GM23338 (cell line): ENCODE results near the gene ZFP36. TPM values are rescaled to one million over a fixed set of nuclear protein-coding genes. Genes with fewer than 3 reads are reported as not detected.

Experiments used
- ATAC-seq: fragments of 200-7000 bp; cut with Tn5 transposase; 3 replicates; pipeline ENCODE4 v1.9.1; 2020
- DNase-seq: peaks from one replicate; pipeline ENCODE4 v3.0.0-alpha.2; 2015; ENCODE audit warnings: low spot score
- H2AFZ ChIP-seq: fragments of 200-600 bp; sonication (generic); 2 replicates; pipeline ENCODE4 v1.8.0; 2016; ENCODE audit warnings: antibody characterized with exemption, mild to moderate bottlenecking, moderate library complexity
- H3F3A ChIP-seq: fragments of 200-600 bp; sonication (generic); replicated peaks from 2 replicates; pipeline ENCODE4 v1.8.0; 2017; ENCODE audit warnings: antibody characterized with exemption, mixed run types, low read depth
- H3K27ac ChIP-seq: fragments of 200-600 bp; sonication (generic); 2 replicates; pipeline ENCODE4 v1.6.1; 2016; ENCODE audit warnings: low read depth
- H3K27me3 ChIP-seq: fragments of 200-600 bp; sonication (generic); 2 replicates; pipeline ENCODE4 v1.8.0; 2016; ENCODE audit warnings: mild to moderate bottlenecking, mixed run types, moderate library complexity; ENCODE audit not compliant: insufficient read depth
- H3K36me3 ChIP-seq: fragments of 200-600 bp; sonication (generic); 2 replicates; pipeline ENCODE4 v1.8.0; 2016; ENCODE audit warnings: mild to moderate bottlenecking; ENCODE audit not compliant: insufficient read depth
- H3K4me1 ChIP-seq: fragments of 200-600 bp; sonication (generic); 2 replicates; pipeline ENCODE4 v1.8.0; 2016; ENCODE audit warnings: mild to moderate bottlenecking, moderate library complexity; ENCODE audit not compliant: insufficient read depth
- H3K4me2 ChIP-seq: fragments of 200-600 bp; sonication (generic); 2 replicates; pipeline ENCODE4 v1.7.1; 2017; ENCODE audit warnings: mixed run types
- H3K4me3 ChIP-seq: fragments of 200-600 bp; sonication (generic); 2 replicates; pipeline ENCODE4 v1.6.1; 2016; ENCODE audit warnings: mixed run types
- H3K79me2 ChIP-seq: fragments of 200-600 bp; sonication (generic); replicated peaks from 2 replicates; pipeline ENCODE4 v1.8.0; 2017; ENCODE audit warnings: mild to moderate bottlenecking; ENCODE audit not compliant: insufficient read depth
- H3K9me2 ChIP-seq: fragments of 200-600 bp; sonication (generic); 2 replicates; pipeline ENCODE4 v1.8.0; 2017; ENCODE audit not compliant: insufficient read depth
- H4K20me1 ChIP-seq: fragments of 200-600 bp; sonication (generic); replicated peaks from 2 replicates; pipeline ENCODE4 v1.8.0; 2017; ENCODE audit warnings: mild to moderate bottlenecking; ENCODE audit not compliant: insufficient read depth
- H3K27ac Mint-ChIP-seq: 2 replicates; pipeline ENCODE4 v1.8.0; 2020; ENCODE audit warnings: inconsistent platforms, mild to moderate bottlenecking, moderate library complexity, mixed read lengths
- H3K27me3 Mint-ChIP-seq: 3 replicates; pipeline ENCODE4 v1.8.0; 2022; ENCODE audit warnings: low read depth, mild to moderate bottlenecking, moderate library complexity, mixed read lengths, inconsistent platforms; ENCODE audit not compliant: insufficient read depth, poor library complexity
- H3K36me3 Mint-ChIP-seq: 3 replicates; pipeline ENCODE4 v1.8.0; 2021; ENCODE audit warnings: low read depth, mild to moderate bottlenecking, inconsistent platforms, moderate library complexity, mixed read lengths
- H3K4me1 Mint-ChIP-seq: 3 replicates; pipeline ENCODE4 v1.8.0; 2020; ENCODE audit warnings: mild to moderate bottlenecking, inconsistent platforms, mixed read lengths
- H3K4me3 Mint-ChIP-seq: 3 replicates; pipeline ENCODE4 v1.8.0; 2021; ENCODE audit warnings: moderate library complexity, mild to moderate bottlenecking, inconsistent platforms, mixed read lengths
- H3K9me3 Mint-ChIP-seq: 3 replicates; pipeline ENCODE4 v1.8.0; 2020; ENCODE audit warnings: moderate library complexity, mild to moderate bottlenecking, inconsistent platforms, mixed read lengths
- CREB1 ChIP-seq: fragments of 250-450 bp; sonication (Bioruptor Pico); IDR thresholded peaks from 2 replicates; pipeline ENCODE4 v1.5.0; 2020; ENCODE audit warnings: low read depth, mild to moderate bottlenecking, moderate library complexity
- CTCF ChIP-seq, 2 experiments: fragments of 200-600 bp in 1 of 2; sonication (generic) in 1 of 2; conservative IDR thresholded peaks; 2 replicates each; pipeline versions ENCODE4 v1.5.1 to v1.6.1; 2016 to 2017; ENCODE audit warnings: antibody characterized with exemption in 2 of 2, low read depth in 2 of 2, mild to moderate bottlenecking in 2 of 2, moderate library complexity in 1 of 2
- ETS1 ChIP-seq: IDR thresholded peaks from 2 replicates; pipeline ENCODE4 v1.6.1; 2016; ENCODE audit warnings: antibody characterized with exemption
- EZH2 ChIP-seq: fragments of 200-600 bp; sonication (generic); IDR thresholded peaks from one replicate; pipeline ENCODE4 v1.8.0; 2017; ENCODE audit warnings: antibody characterized with exemption, mild to moderate bottlenecking, low read depth; ENCODE audit not compliant: unreplicated experiment
- EZH2phosphoT487 ChIP-seq: fragments of 200-600 bp; sonication (generic); IDR thresholded peaks from one replicate; pipeline ENCODE4 v1.8.1; 2018; ENCODE audit warnings: antibody characterized with exemption; ENCODE audit not compliant: unreplicated experiment
- JUNB ChIP-seq: IDR thresholded peaks from one replicate; pipeline ENCODE4 v1.6.1; 2016; ENCODE audit warnings: antibody characterized with exemption; ENCODE audit not compliant: unreplicated experiment
- NANOG ChIP-seq: IDR thresholded peaks from 2 replicates; pipeline ENCODE4 v1.6.1; 2016; ENCODE audit warnings: antibody characterized with exemption, borderline replicate concordance
- POLR2AphosphoS5 ChIP-seq: IDR thresholded peaks from 2 replicates; pipeline ENCODE4 v1.6.1; 2016; ENCODE audit warnings: antibody characterized with exemption, low read depth
- REST ChIP-seq: IDR thresholded peaks from one replicate; pipeline ENCODE4 v1.6.1; 2018; ENCODE audit warnings: antibody characterized with exemption; ENCODE audit not compliant: unreplicated experiment
- STAT1 ChIP-seq: IDR thresholded peaks from one replicate; pipeline ENCODE4 v1.6.1; 2016; ENCODE audit warnings: antibody characterized with exemption; ENCODE audit not compliant: unreplicated experiment
- ZNF114 ChIP-seq: fragments of 250-450 bp; sonication (Bioruptor Pico); IDR thresholded peaks from 2 replicates; pipeline ENCODE4 v1.5.0; 2020; ENCODE audit warnings: mild to moderate bottlenecking, moderate library complexity
- ZNF331 ChIP-seq: fragments of 250-450 bp; sonication (Bioruptor Pico); IDR thresholded peaks from 2 replicates; pipeline ENCODE4 v1.5.0; 2020; ENCODE audit warnings: low read depth, mild to moderate bottlenecking, moderate library complexity
- ZNF462 ChIP-seq: fragments of 250-450 bp; sonication (Bioruptor Pico); IDR thresholded peaks from 2 replicates; pipeline ENCODE4 v1.5.0; 2020; ENCODE audit warnings: mild to moderate bottlenecking, moderate library complexity
- polyA plus RNA-seq: library from polyadenylated mRNA; unstranded; fragments of >200 nt; fragmentation: Nextera tagmentation; extraction: Ambion mirVana; gene quantifications from 2 replicates; pipeline ENCODE4 v1.2.1, GENCODE V29; 2016
- total RNA-seq: library from RNA; depleted of rRNA; stranded (reverse); fragments of >200 nt; shearing (Covaris generic); gene quantifications from 2 replicates; pipeline ENCODE4 v1.2.3, GENCODE V29; 2014

Gene ZFP36
- total and polyA plus RNA-seq, 2 experiments from 2014 or later: 9.5 to 27.5 TPM

- H3K27me3 Mint-ChIP-seq: peaks cover 36% of the 10 kb centered on the region
- H3K4me2 ChIP-seq: peak overlapping the region; percentile 100
- H3K27ac Mint-ChIP-seq: peak overlapping the region; percentile 93
- H3K27me3 ChIP-seq: no peaks in the 10 kb centered on the region
- no peak overlapping the region for H2AFZ ChIP-seq
- TF ChIP-seq NANOG (no peak), STAT1 (no peak), EZH2 (no peak), ZNF114 (no peak), ZNF462 (CRISPR knock-in tag) (no peak), REST (no peak), CTCF (conservative IDR thresholded peaks at IDR 0.05; ENCODE audit: low read depth in 2 of 2) (no peak; a peak in 1 of 4 replicates), ETS1 (no peak), EZH2phosphoT487 (no peak), POLR2AphosphoS5 (no peak), JUNB (no peak), ZNF331 (CRISPR knock-in tag) (no peak), CREB1 (no peak)
- H3K27ac ChIP-seq: peak overlapping the region; percentile 100
- H3K79me2 ChIP-seq: peaks cover 27% of the 10 kb centered on the region
- H3K4me3 ChIP-seq: peak overlapping the region; percentile 100
- peaks cover 36% of the 10 kb centered on the region for H3F3A ChIP-seq
- peaks cover 46% of the 10 kb centered on the region for H3K4me1 Mint-ChIP-seq
- H3K9me2 ChIP-seq: no peaks in the 10 kb centered on the region
- H3K9me3 Mint-ChIP-seq: peaks cover 4% of the 10 kb centered on the region; the same call in 2 of the 3 replicates
- H3K36me3 ChIP-seq: no peaks in the 10 kb centered on the region
- H3K36me3 Mint-ChIP-seq: peaks cover 35% of the 10 kb centered on the region
- ATAC-seq: peak; percentile 26
- DNase-seq: peak; percentile 66
- H3K4me1 ChIP-seq: peaks cover 39% of the 10 kb centered on the region
- H3K4me3 Mint-ChIP-seq: peak overlapping the region; percentile 94
- H4K20me1 ChIP-seq: peaks cover 18% of the 10 kb centered on the region; the same call in 1 of the 2 replicates
Observed at GRCh38 chr19:39412867-39413271, 6.2 kb downstream of the ZFP36 start.
